HS-5 (cell line): Measurements from ENCODE around the gene IL16.
"Not testable (repeated sequence)": the region's sequence is repeated elsewhere in the genome, so short reads cannot be mapped to it uniquely, and the experiment has no call there.

Experiments
- DNase-seq: peaks from one replicate; pipeline ENCODE4 v3.0.0-alpha.2; 2012; ENCODE audit warnings: low read depth

IL16 gene

GRCh38 chr15:81338170-81339007 lies 141.7 kb downstream of the IL16 start:
- peak; percentile 78 for DNase-seq

- no peak for DNase-seq
These were observed 142.6 kb downstream of the IL16 start for GRCh38 chr15:81339321-81339720.

- no peak for DNase-seq
These were observed 143.2 kb downstream of the IL16 start for GRCh38 chr15:81339851-81340250.

- DNase-seq = no peak
These were observed 144.7 kb downstream of the IL16 start for GRCh38 chr15:81341351-81341750.

GRCh38 chr15:81343371-81343770 lies 146.7 kb downstream of the IL16 start:
- no peak for DNase-seq

- no peak for DNase-seq
These were observed 149.9 kb downstream of the IL16 start for GRCh38 chr15:81346611-81347010.

GRCh38 chr15:81347910-81348309 lies 151.2 kb downstream of the IL16 start:
- no peak for DNase-seq

GRCh38 chr15:81348691-81349090 lies 152.0 kb downstream of the IL16 start:
- not testable (repeated sequence) for DNase-seq

GRCh38 chr15:81349271-81349670 lies 152.6 kb downstream of the IL16 start:
- DNase-seq = no peak

GRCh38 chr15:81351651-81352050 lies 155.0 kb downstream of the IL16 start:
- DNase-seq = no peak

- DNase-seq = no peak
These were observed 159.6 kb downstream of the IL16 start for GRCh38 chr15:81356252-81356651.

- no peak for DNase-seq
These were observed 160.6 kb downstream of the IL16 start for GRCh38 chr15:81357180-81357686.

- no peak for DNase-seq
These were observed 161.6 kb downstream of the IL16 start for GRCh38 chr15:81358248-81358647.

GRCh38 chr15:81360491-81360890 lies 163.8 kb downstream of the IL16 start:
- DNase-seq = no peak

- DNase-seq = no peak
These were observed 165.2 kb downstream of the IL16 start for GRCh38 chr15:81361891-81362290.

- DNase-seq = no peak
These were observed 166.1 kb downstream of the IL16 start for GRCh38 chr15:81362790-81363189.

GRCh38 chr15:81363276-81363675 lies 166.6 kb downstream of the IL16 start:
- DNase-seq = no peak
